GM19455 (cell line): ENCODE results near the gene SPATA33.
"Not testable (repeated sequence)": the region's sequence is repeated elsewhere in the genome, so short reads cannot be mapped to it uniquely, and the experiment has no call there.

Source experiments
- ATAC-seq: cut with Tn5 transposase; IDR thresholded peaks from one replicate; pipeline ENCODE4 v1.9.1; 2021; ENCODE audit not compliant: unreplicated experiment

The SPATA33 gene

DNA sequence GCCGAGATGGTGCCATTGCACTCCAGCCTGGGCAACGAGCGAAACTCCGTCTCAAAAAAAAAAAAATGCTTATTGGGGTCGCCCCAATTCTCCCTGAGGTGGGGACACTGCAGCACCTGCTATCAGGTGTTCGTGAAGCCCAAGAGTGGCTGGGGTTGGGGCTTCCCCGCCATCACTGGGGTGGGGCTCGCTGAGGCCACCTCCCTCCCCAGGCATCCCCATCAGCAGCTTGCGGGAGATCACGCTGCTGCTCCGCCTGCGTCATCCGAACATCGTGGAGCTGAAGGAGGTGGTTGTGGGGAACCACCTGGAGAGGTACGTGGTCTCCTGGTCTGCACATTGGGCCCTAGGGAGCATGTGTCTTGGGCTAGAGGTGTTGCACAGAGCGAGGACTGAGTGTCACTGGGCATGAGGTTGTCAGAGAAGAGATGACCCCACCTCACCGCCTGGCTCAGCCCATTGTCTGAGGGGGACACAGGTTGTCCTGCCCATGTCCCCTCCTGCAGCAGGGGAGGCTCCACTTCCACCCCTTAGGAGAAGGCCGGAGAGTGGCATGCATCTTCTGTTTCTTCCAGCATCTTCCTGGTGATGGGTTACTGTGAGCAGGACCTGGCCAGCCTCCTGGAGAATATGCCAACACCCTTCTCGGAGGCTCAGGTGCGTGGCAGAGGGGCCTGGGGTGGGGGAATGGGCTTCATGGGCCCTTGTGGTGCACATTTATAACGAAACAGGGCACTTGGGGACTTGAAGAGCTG, 33.8 kb downstream of the SPATA33 start:
- no peak for ATAC-seq

DNA sequence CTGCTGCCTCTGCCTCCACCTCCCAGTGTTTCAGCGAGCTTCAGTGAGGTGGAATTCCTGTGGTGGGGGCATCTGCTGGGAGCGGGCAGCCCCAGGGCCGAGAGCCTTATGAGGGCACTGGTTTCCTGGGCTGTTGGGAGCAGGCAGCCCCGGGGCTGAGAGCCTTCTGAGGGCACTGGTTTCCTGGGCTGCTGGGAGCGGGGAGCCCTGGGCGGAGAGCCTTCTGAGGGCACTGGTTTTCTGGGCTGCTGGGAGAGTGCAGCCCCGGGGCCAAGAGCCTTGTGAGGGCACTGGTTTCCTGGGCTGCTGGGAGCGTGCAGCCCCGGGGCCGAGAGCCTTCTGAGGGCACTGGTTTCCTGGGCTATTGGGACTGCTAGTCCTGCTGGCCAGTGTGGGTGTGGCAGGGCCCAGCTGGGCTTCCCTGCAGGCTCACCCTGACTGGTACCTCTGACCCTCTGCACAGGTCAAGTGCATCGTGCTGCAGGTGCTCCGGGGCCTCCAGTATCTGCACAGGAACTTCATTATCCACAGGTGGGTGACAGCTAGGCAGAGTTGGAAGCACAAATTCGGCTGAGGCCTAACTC, 34.4 kb downstream of the SPATA33 start:
- ATAC-seq: no peak

DNA sequence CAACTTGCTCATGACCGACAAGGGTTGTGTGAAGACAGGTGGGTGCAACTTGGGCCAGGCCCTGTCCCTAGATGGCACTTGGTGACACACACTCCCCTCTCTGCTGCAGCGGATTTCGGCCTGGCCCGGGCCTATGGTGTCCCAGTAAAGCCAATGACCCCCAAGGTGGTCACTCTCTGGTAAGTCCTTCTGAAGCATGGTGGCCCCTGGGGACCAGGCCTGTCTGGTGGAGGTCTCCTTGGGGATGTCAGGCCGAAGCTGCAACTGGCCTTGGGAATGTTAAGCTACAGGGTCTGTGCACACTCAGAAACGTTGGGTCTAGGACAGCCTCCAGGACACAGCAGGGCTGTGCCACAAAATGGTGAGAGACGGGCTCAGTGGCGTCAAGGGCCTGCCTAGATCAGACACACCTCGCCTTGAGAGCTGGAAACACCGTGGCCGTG, 35.7 kb downstream of the SPATA33 start:
- ATAC-seq: no peak

DNA sequence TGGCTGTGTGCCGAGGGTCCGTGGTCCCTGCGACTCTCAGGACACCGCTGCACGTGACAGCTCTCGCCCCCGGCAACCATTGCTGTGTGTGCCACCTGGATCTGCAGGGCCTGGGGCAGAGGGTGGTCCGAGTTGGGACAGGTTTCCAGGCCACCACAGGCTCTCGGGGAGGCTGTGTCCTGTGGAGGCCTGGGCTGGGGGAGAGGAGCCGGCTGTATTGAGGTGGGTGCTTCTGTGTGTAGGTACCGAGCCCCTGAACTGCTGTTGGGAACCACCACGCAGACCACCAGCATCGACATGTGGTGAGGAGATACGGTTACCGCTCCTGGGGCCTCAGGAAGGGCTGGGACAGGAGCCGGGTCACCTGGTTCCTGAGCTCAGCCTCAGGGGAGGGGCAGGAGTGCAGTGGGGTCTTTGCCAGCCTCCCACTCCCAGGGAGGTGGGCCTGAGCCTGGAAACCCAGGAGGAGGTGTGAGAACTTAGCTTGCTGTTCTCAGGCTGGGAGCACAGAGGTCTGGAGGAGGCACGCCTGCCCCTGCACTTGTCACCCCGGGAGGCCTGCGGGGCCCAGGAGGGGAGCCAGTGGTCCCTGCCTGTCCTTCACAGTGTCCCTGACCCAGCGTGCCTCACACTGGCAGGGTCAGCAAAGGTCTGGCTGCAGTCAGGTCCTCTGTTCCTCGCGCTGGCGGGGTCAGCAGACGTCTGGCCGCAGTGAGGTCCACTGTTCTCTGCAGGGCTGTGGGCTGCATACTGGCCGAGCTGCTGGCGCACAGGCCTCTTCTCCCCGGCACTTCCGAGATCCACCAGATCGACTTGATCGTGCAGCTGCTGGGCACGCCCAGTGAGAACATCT, 36.5 kb downstream of the SPATA33 start:
- no peak for ATAC-seq

DNA sequence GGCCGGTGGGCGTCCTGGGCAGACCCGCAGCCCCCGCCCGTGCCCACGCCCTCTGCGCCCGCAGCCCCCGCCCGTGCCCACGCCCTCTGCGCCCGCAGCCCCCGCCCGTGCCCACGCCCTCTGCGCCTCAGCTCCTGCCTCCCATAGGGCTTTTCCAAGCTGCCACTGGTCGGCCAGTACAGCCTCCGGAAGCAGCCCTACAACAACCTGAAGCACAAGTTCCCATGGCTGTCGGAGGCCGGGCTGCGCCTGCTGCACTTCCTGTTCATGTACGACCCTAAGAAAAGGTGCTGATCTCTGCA, 37.1 kb downstream of the SPATA33 start:
- ATAC-seq: not testable (repeated sequence)

DNA sequence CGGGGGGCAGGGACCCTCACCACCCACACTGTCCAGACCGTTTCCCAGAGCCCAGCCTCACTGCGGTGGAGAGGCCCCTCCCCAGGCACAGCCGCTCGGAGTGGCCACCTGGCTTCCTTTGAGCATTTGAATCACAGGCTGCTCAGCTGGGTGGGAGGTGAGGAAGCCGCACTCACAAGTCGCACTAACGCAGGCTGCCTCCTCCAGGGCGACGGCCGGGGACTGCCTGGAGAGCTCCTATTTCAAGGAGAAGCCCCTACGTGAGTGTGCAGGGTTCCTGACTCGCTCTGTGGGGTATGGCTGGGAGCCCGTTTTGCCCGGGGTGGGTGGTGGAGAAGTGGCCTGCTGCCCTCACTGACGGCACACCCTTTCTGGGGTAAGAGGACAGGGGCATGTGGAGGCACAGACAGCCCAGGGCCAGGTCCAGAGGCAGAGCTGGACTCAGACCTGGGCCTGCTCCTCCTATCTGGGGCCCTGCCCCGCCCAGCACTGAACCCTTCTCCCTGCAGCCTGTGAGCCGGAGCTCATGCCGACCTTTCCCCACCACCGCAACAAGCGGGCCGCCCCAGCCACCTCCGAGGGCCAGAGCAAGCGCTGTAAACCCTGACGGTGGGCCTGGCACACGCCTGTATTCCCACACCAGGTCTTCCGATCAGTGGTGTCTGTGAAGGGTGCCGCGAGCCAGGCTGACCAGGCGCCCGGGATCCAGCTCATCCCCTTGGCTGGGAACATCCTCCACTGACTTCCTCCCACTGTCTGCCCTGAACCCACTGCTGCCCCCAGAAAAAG, 37.6 kb downstream of the SPATA33 start:
- no peak for ATAC-seq

DNA sequence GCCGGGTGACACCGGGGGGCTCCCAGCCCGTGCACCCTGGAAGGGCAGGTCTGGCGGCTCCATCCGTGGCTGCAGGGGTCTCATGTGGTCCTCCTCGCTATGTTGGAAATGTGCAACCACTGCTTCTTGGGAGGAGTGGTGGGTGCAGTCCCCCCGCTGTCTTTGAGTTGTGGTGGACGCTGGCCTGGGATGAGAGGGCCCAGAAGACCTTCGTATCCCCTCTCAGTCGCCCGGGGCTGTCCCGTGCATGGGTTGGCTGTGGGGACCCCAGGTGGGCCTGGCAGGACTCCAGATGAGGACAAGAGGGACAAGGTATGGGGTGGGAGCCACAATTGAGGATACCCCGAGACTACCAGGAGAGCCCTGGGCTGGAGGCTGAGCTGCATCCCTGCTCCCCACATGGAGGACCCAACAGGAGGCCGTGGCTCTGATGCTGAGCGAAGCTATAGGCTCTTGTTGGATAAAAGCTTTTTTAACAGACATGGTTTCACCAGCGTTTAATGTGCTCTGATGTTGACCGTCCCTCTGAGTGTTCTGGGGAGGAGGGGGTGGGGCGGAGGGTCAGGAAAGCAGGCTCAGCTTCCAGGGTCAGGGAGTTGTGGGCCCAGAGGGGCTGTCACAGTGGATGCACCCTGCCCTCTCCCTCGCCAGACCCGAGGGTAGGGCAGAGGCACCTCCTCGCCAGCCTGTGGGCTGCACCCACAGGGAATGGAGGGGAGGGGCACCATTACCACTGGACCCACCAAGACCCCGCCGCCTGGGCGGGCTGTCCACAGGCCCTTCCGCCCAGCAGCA, 38.4 kb downstream of the SPATA33 start:
- no peak for ATAC-seq

DNA sequence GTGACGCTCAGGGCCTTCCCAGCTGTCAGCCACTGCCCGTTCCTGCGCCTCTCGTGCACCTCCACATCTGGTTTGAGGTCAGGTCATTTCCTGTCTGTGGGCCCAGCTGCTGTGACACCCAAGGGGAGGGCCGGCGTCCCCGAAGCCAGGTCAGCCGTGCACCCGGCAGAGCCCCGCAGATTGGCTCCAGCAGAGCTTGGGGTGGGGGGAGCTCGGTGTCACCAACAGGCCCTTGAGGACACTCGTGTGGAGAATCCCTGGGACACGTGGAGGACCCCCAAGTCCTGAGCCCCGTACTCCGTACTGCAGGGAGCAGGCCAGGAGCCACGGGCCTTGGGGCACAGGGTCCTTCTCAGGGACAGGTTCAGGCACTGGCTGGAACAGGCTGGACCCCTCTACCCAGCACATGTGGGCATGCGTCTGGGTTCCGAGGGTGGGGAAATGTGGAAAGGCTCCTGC, 39.1 kb downstream of the SPATA33 start:
- ATAC-seq: no peak

DNA sequence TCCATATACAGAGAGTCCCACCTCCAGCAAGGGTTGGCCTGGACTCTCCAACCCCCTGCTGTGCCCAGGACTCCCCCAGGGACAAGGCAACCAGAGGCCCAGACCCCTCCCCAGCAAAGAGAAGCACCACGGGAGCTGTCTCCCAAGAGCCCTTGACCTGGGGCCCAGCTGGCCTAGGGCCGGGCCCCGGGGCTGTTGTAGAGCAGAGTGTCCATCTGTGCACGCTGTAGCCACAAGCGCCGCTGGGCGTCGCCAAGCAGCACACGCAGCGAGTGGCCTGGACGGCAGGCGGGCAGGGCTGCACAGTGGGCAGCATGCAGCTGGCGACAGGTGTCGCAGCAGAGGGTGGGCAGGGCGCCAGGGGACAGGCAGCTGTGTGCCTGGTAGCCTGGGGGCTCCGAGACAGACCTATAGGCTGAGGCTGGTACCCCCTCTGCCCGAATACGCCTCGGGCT, 39.6 kb downstream of the SPATA33 start:
- ATAC-seq: no peak

DNA sequence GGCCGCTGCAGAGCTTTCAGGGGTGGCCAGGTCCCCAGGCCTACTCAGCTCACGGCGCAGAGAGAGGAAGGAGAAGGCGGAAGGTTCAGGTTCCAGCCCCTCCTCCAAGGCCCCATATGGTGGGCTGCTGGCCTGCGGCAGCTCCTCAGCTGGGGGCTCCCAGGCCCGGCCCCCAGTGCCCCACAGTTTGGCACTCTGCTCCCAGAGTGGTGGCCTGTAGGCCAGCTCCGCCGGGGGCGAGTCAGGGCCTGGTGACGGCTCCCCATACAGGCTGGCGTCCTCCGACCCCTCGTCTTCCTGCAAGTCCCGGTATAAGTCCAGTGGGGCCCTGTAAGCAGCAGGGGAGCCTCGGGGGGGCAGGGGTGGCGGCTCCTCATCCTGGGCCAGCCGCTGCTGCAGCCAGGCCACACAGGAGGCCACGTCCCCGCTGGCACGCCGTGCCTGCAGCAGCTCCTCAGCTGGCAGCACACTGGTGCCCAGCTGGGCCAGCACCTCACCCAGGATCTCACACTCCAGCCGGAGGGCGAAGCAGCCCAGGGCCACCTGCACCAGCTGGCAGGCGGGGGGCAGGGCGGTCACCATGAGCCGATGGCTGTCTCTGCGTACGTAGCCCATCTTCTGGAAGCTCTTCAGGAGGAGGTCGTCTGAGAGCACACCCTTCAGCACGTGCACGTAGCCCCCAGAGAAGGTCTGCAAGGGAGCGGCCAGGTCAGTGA, 40.1 kb downstream of the SPATA33 start:
- no peak for ATAC-seq

DNA sequence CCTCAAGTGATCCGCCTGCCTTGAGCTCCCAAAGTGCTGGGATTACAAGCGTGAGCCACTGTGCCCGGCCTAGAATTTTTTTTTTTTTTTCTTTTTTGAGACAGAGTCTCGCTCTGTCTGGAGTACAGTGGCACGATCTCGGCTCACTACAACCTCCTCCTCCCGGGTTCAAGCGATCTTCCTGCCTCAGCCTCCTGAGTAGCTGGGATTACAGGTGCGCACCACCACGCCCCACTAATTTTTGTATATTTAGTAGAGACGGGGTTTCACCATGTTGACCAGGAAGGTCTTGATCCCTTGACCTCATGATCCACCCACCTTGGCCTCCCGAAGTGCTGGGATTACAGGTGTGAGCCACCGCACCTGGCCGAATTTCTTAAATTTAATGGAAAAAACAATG, 41.1 kb downstream of the SPATA33 start:
- not testable (repeated sequence) for ATAC-seq

DNA sequence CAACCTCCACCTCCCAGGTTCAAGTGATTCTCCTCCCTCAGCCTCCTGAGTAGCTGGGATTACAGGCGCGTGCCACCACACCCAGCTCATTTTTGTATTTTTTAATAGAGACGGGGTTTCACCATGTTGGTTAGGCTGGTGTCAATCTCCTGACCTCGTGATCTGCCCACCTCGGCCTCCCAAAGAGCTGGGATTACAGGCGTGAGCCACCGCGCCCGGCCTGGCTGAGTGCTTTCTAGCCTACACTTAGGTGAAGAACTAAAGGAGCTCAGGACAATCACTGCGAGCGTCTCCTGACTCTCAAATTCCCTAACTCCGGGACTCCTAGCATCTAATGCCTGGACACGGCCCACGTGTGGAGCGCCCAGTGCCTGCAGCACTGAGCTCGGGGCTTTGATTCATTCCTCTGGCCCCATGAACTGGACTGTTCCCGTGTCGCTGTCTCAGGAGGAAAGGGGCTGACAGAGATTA, 42.0 kb downstream of the SPATA33 start:
- ATAC-seq: not testable (repeated sequence)

DNA sequence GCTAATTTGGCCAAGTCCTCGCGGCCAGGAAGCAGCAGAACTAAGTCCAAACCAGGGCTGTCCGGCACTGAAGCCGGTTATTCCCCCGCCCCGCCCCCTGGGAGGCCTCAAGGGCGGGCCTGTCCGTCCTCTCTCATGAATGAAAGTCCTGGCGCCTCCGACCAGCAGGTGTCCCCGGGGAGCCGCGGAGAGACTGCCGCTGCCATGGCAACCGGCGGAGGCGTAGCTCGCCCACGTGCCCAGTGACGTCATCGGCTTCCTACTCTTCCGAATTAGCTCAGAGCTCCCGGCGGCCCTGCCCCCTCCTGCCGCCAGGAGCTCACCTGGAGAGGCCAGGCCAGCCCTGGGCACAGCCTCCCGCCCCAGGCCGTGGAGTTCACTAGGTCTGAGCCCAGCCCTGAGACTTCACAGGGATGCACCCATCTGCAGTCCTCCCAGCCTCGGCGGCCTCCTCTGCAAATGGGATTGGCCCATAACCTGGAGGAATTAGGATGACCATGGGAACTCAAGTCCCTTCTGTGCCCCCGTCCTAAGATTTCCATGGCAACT, 42.5 kb downstream of the SPATA33 start:
- peak; percentile 39 for ATAC-seq

DNA sequence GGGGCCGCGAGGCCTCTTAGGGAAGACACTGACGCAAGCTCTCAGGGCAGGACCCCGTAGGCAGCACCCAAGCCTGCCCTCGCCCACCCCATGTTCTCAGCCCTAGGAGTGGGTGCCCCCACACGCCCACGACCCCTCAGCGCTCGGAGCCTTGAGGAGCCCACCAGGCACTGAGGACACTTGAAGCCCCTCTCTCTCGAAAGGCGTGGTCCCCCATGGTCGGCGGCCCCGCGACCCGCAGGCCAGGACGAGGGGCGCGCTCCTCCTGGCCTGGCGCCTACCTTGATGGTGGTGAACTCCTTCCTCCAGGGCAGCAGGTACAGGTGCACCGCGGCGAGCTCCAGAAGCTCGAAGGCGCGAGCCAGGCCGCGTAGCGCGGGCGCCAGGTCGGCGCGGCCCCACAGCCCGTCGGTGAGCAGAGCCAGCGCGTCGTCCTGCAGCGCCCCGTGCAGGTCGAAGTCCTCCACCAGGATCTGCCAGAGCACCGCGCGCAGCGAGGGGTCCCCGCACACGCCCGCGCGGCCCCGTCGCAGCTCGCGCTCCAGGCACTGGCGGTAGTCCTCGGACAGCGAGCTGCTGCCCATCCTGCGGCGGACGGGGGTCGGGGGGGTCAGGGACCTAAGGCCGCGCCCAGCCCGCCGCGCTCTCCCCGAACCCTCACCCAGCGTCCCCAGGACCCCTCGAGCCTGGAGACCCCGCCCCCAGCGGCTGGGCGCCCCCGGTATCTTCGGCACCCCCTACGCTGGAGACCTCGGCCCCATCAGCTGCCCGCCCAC, 43.2 kb downstream of the SPATA33 start:
- no peak for ATAC-seq

DNA sequence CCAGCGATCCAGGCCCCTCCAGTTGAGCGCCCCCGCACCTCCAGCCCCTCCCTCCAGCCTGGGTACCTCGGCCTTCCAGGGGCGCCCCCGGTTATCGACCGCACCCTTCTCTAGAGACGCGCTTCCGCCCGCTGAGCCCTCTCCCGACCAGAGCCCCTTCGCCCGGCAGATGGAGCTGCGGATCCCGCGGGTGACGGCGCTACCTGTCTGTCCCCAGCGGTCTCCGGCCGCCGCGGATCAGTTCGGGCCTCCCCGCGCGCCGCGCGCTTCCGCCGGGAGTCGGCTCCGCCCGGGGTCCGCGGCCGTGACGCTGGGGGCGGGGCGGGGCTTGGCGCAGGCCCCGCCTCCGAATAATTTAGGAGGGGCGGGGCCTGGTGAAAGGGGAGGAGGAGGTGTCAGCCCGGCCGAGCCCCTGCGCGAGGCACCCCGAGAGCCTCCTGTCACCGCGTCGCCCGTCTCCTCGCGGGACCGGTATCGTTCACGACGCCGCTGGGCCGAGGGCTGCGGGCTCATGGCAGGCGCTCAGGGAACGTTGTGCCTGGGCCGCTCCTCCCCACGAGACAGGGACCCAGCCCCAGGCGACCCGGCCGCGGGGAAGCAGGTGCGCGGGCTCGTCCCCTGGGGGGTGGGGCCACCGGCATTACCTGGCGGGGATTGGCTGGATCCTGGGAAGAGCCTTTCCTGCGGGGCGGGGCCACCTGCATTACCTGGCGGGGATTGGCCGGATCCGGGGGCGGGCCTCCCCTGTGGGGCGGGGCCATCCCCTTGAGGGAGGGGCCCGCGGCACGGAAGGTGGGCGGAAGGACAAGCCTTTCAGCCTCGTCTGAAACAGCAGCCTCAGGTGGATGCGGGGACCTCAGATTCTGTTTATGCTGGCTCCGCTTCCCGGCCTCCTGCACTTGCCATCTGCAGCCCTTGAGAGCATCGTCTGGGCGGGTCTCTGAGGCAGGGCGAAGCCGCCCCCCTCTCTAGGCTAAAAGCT, 44.1 kb downstream of the SPATA33 start, which contains the start of gene SPATA2L:
TSS of gene SPATA2L (minus strand) at position 281 of the 982 bp plus-strand sequence. CDS start 473 bp downstream, outside the sequence.
- peak; percentile 60 for ATAC-seq

DNA sequence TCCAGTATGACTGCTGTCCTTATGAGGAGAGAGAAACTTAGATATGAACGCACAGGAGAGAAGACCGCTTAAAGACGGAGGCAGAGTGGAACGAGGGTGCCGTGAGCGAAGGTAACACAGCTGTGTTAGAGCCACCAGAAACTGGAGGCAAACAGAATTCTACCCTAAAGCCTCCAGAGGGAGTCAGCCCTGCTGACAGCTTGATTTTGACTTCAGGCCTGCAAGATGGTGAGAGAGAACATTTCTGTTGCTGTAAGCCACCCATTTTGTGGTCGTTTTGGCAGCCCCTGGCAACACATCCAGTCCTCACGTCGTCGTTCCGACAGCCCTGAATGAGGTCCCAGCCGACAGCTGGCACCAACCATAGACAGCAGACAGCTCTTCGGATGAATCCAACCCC, 46.6 kb downstream of the SPATA33 start:
- ATAC-seq: no peak

DNA sequence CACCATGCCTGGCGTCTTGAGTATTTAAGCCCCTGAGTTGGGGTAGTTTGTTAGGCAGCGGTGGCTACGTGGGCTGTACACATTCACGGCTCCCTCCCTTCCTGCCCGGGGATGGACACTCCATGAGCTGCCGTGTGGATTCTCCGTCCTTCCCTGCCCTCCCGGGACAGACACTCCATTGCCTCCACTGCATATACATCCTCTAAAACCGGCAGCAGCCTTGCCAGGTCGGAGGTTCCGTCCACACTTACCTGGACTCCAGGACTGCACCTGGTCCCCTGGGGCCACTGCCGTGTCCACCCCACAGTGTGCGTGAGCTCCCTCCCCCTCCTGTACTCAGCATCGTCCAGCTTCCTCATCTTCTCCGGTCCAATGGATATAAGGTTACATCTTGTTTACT, 47.4 kb downstream of the SPATA33 start:
- no peak for ATAC-seq
